ENCODE results near the gene DPP6.

DNA sequence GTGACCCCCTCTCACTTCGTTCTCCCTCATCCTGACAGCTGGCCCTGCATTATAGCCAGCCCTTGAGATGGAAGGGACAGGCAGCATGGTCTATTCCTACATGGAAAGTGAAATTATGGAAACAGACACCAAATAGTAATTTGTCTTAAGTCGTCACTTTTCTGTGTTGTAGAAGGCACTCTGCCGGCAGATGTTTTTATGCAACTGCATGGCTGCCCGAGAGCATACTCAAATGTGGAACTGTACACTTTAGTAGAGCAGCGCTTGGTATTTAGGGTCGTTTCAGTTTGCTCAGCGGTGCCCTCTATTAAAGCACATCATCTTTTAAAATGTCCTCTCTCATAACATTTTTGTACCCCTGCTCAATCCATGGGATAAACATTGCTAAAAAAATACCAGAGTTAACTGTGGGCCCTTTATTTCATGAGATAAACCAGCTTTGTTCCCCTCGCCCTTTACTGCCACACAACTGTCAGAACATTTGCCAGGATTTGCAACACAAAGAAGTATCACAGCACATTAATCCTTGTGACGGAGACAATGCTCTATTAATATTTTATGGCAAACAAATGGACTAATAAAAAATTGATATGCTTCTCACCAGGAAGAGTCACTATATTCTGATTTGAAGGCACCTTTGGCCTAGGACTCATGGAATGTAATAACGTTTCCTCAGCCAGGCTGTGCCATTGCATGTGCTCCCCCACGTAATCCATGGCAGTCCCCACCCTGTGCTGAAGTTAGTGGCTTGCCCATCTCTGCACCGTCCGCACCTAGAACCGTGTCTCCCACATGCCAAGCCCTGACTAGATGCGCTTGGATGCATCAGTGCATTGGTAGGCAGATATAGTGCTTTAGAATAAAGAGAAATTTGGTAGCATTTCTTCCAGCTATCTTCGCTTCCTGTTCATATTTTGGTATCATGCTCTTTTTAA is 729.4 kb downstream of the DPP6 start:
- TF ChIP-seq, protein P1, sequence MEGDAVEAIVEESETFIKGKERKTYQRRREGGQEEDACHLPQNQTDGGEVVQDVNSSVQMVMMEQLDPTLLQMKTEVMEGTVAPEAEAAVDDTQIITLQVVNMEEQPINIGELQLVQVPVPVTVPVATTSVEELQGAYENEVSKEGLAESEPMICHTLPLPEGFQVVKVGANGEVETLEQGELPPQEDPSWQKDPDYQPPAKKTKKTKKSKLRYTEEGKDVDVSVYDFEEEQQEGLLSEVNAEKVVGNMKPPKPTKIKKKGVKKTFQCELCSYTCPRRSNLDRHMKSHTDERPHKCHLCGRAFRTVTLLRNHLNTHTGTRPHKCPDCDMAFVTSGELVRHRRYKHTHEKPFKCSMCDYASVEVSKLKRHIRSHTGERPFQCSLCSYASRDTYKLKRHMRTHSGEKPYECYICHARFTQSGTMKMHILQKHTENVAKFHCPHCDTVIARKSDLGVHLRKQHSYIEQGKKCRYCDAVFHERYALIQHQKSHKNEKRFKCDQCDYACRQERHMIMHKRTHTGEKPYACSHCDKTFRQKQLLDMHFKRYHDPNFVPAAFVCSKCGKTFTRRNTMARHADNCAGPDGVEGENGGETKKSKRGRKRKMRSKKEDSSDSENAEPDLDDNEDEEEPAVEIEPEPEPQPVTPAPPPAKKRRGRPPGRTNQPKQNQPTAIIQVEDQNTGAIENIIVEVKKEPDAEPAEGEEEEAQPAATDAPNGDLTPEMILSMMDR (conservative IDR thresholded peaks at IDR 0.05 in 1 of 2, IDR thresholded peaks at IDR 0.05 in 1 of 2; ENCODE audit: extremely low read depth in 1 of 2, insufficient read depth in 1 of 2, low read depth in 1 of 2, low read length in 2 of 2): no peak
- TF ChIP-seq EZH2 (IDR thresholded peaks at IDR 0.05; ENCODE audit: borderline replicate concordance, low read length): no peak
